GM21367 (cell line): ENCODE results near the gene ZNF165.
"Not testable (repeated sequence)": the region's sequence is repeated elsewhere in the genome, so short reads cannot be mapped to it uniquely, and the experiment has no call there.

Source experiments
- ATAC-seq: cut with Tn5 transposase; IDR thresholded peaks from one replicate; pipeline ENCODE4 v1.9.1; 2021; ENCODE audit not compliant: unreplicated experiment

Gene ZNF165

GRCh38 chr6:28080381-28080630 lies at the start of gene ZNF165:
Gene ZNF165 (plus strand): TSS chr6:28080568. CDS start chr6:28085481, 4,913 bp downstream.
- ATAC-seq = peak; percentile 10

- no peak for ATAC-seq
These were observed 26.8 kb upstream of the ZNF165 start for GRCh38 chr6:28053584-28053983.

GRCh38 chr6:28060405-28060804 lies 20.0 kb upstream of the ZNF165 start:
- no peak for ATAC-seq

- ATAC-seq = no peak
These were observed 16.1 kb upstream of the ZNF165 start for GRCh38 chr6:28064272-28064671.

- no peak for ATAC-seq
These were observed 12.3 kb upstream of the ZNF165 start for GRCh38 chr6:28068067-28068466.

- ATAC-seq = not testable (repeated sequence)
These were observed 9.4 kb upstream of the ZNF165 start for GRCh38 chr6:28070968-28071367.

- ATAC-seq = no peak
These were observed 2.3 kb upstream of the ZNF165 start for GRCh38 chr6:28078050-28078449.

- no peak for ATAC-seq
These were observed 1.5 kb upstream of the ZNF165 start for GRCh38 chr6:28078836-28079235.

GRCh38 chr6:28080631-28081485 lies 490 bp downstream of the ZNF165 start:
- peak; percentile 66 for ATAC-seq

- ATAC-seq = peak; percentile 50
These were observed 1.1 kb downstream of the ZNF165 start for GRCh38 chr6:28081486-28081751.

- no peak for ATAC-seq
These were observed 2.6 kb downstream of the ZNF165 start for GRCh38 chr6:28082939-28083338.

- no peak for ATAC-seq
These were observed 8.7 kb downstream of the ZNF165 start for GRCh38 chr6:28089054-28089453.

GRCh38 chr6:28090917-28091586 lies 10.7 kb downstream of the ZNF165 start:
- ATAC-seq = no peak

GRCh38 chr6:28102222-28102621 lies 21.9 kb downstream of the ZNF165 start:
- ATAC-seq = not testable (repeated sequence)

GRCh38 chr6:28102699-28103098 lies 22.3 kb downstream of the ZNF165 start:
- not testable (repeated sequence) for ATAC-seq

- ATAC-seq = peak; percentile 97
These were observed 24.2 kb downstream of the ZNF165 start for GRCh38 chr6:28104392-28105244.

- ATAC-seq = peak; percentile 5
These were observed 24.9 kb downstream of the ZNF165 start for GRCh38 chr6:28105245-28105639.

- ATAC-seq = no peak
These were observed 27.1 kb downstream of the ZNF165 start for GRCh38 chr6:28107506-28107905.

- ATAC-seq = no peak
These were observed 31.6 kb downstream of the ZNF165 start for GRCh38 chr6:28111964-28112363.

GRCh38 chr6:28115799-28116198 lies 35.4 kb downstream of the ZNF165 start:
- no peak for ATAC-seq

- ATAC-seq = no peak
These were observed 37.1 kb downstream of the ZNF165 start for GRCh38 chr6:28117386-28118050.
